GM18870 (cell line): Measurements from ENCODE around the gene BCAS3.
"Not testable (repeated sequence)": the region's sequence is repeated elsewhere in the genome, so short reads cannot be mapped to it uniquely, and the experiment has no call there.

Experiments
- ATAC-seq: cut with Tn5 transposase; IDR thresholded peaks from one replicate; pipeline ENCODE4 v1.9.1; 2021; ENCODE audit warnings: moderate library complexity; ENCODE audit not compliant: unreplicated experiment

The BCAS3 gene

GRCh38 chr17:61352408-61352770, 674.7 kb downstream of the BCAS3 start:
- no peak for ATAC-seq

GRCh38 chr17:61352781-61353491, 675.3 kb downstream of the BCAS3 start:
- no peak for ATAC-seq

GRCh38 chr17:61353615-61354014, 676.0 kb downstream of the BCAS3 start:
- no peak for ATAC-seq

GRCh38 chr17:61354895-61355874, 677.5 kb downstream of the BCAS3 start:
- no peak for ATAC-seq

- ATAC-seq: not testable (repeated sequence)
Measured at GRCh38 chr17:61357061-61357460, 679.4 kb downstream of the BCAS3 start.

GRCh38 chr17:61359513-61359912, 681.9 kb downstream of the BCAS3 start:
- ATAC-seq: not testable (repeated sequence)

- no peak for ATAC-seq
Measured at GRCh38 chr17:61360318-61360943, 682.8 kb downstream of the BCAS3 start.

- ATAC-seq: no peak
Measured at GRCh38 chr17:61361084-61361483, 683.4 kb downstream of the BCAS3 start.

- ATAC-seq: no peak
Measured at GRCh38 chr17:61362396-61362795, 684.7 kb downstream of the BCAS3 start.

GRCh38 chr17:61362852-61363600, 685.4 kb downstream of the BCAS3 start:
- ATAC-seq: no peak

- ATAC-seq: no peak
Measured at GRCh38 chr17:61363601-61364462, 686.2 kb downstream of the BCAS3 start.

GRCh38 chr17:61364463-61364846, 686.8 kb downstream of the BCAS3 start:
- ATAC-seq: no peak

- no peak for ATAC-seq
Measured at GRCh38 chr17:61366076-61366714, 688.5 kb downstream of the BCAS3 start.

GRCh38 chr17:61366715-61367413, 689.2 kb downstream of the BCAS3 start:
- no peak for ATAC-seq

- no peak for ATAC-seq
Measured at GRCh38 chr17:61368049-61368831, 690.6 kb downstream of the BCAS3 start.

- no peak for ATAC-seq
Measured at GRCh38 chr17:61368832-61369450, 691.3 kb downstream of the BCAS3 start.

- no peak for ATAC-seq
Measured at GRCh38 chr17:61369751-61370150, 692.1 kb downstream of the BCAS3 start.

GRCh38 chr17:61371179-61371578, 693.5 kb downstream of the BCAS3 start:
- ATAC-seq: no peak
